NCI-H510A (cell line): ENCODE results near the gene LRRC8E.
A peak's percentile ranks its signal among the peaks of the same experiment; 100 is the strongest.

Experiments
- DNase-seq: peaks from one replicate; lab custom pipeline; 2025; lab: John Stamatoyannopoulos, UW

The LRRC8E gene

GRCh38 chr19:7888145-7888825, at the start of gene LRRC8E:
TSS of gene LRRC8E (plus strand) at chr19:7888510. CDS start at chr19:7895604, 7,094 bp downstream.
- peak; percentile 47 for DNase-seq

- DNase-seq, result no peak
Measured at GRCh38 chr19:7839476-7839875, 48.8 kb upstream of the LRRC8E start.

- no peak for DNase-seq
Measured at GRCh38 chr19:7840629-7841028, 47.7 kb upstream of the LRRC8E start.

- no peak for DNase-seq
Measured at GRCh38 chr19:7841751-7842660, 46.3 kb upstream of the LRRC8E start.

GRCh38 chr19:7842661-7843294, 45.5 kb upstream of the LRRC8E start:
- DNase-seq, result no peak

GRCh38 chr19:7843521-7843920, 44.8 kb upstream of the LRRC8E start:
- no peak for DNase-seq

- DNase-seq, result no peak
Measured at GRCh38 chr19:7844405-7844804, 43.9 kb upstream of the LRRC8E start.

- no peak for DNase-seq
Measured at GRCh38 chr19:7844951-7845350, 43.4 kb upstream of the LRRC8E start.

GRCh38 chr19:7845390-7846154, 42.7 kb upstream of the LRRC8E start:
- no peak for DNase-seq

- DNase-seq, result no peak
Measured at GRCh38 chr19:7846155-7846646, 42.1 kb upstream of the LRRC8E start.

GRCh38 chr19:7847664-7848063, 40.6 kb upstream of the LRRC8E start:
- no peak for DNase-seq

- DNase-seq, result no peak
Measured at GRCh38 chr19:7848779-7849457, 39.4 kb upstream of the LRRC8E start.

- no peak for DNase-seq
Measured at GRCh38 chr19:7849631-7849999, 38.7 kb upstream of the LRRC8E start.

GRCh38 chr19:7850000-7850813, 38.1 kb upstream of the LRRC8E start:
- no peak for DNase-seq

GRCh38 chr19:7850945-7851622, 37.2 kb upstream of the LRRC8E start:
- no peak for DNase-seq

GRCh38 chr19:7851623-7852500, 36.4 kb upstream of the LRRC8E start:
- no peak for DNase-seq

GRCh38 chr19:7852851-7853769, 35.2 kb upstream of the LRRC8E start:
- peak; percentile 92 for DNase-seq

GRCh38 chr19:7853770-7854128, 34.6 kb upstream of the LRRC8E start:
- DNase-seq, result no peak
